ENCODE measurements around the gene EGFR. TPM values are rescaled to one million over a fixed set of nuclear protein-coding genes. Genes with fewer than 3 reads are reported as not detected.

Gene EGFR
- polyA plus RNA-seq, 1 of the 3 experiments (the other 2 are of a cell fraction): 37.6 TPM

- no peak overlapping the region; a peak in 1 of 4 replicates for H3K27ac ChIP-seq (ENCODE audit: low read depth in 2 of 2, low read length in 1 of 2)
- no peak overlapping the region for H3K9ac ChIP-seq
- H2AFZ ChIP-seq (ENCODE audit: low read depth): no peak overlapping the region
- ChIA-PET CTCF (interaction anchor here (2.2 kb wide), 1 partner anchor 134 kb away, joined by 9 read pairs; no protein-coding TSS in a partner anchor), POLR2A (no interaction called here)
- peaks cover 15 to 16% of the 10 kb centered on the region in 2 experiments; a peak in 2 of 4 replicates for H3K4me1 ChIP-seq (ENCODE audit: control insufficient read depth in 1 of 2, insufficient read depth in 2 of 2, low read depth in 1 of 2, low read length in 1 of 2)
- no peaks in the 10 kb centered on the region for H3K9me3 ChIP-seq
- H3K9me2 ChIP-seq: no peaks in the 10 kb centered on the region
- peaks cover 18% of the 10 kb centered on the region for H3F3A ChIP-seq (replicated peaks; ENCODE audit: insufficient read depth)
- no peak overlapping the region for H3K4me2 ChIP-seq
- H3K4me3 ChIP-seq (ENCODE audit: low read depth in 2 of 2, low read length in 1 of 2): no peak overlapping the region
- no peak for DNase-seq
- 89% methylated on average over 5 of the region's 5 CpGs for WGBS (ENCODE audit: low lambda C conversion rate)
- peaks cover 95% of the 10 kb centered on the region for H3K79me2 ChIP-seq (ENCODE audit: insufficient read depth)
- no peak for TF ChIP-seq MAX (IDR thresholded peaks at IDR 0.05; ENCODE audit: low read depth)
- TF ChIP-seq EP300 (IDR thresholded peaks at IDR 0.05; ENCODE audit: borderline replicate concordance in 1 of 2, low read depth in 1 of 2, low read length in 1 of 2): no peak
- TF ChIP-seq POLR2AphosphoS5 (IDR thresholded peaks at IDR 0.05; ENCODE audit: low read depth, low read length): no peak
- TF ChIP-seq YY1 (IDR thresholded peaks at IDR 0.05; ENCODE audit: low read depth): no peak
- no peak for TF ChIP-seq CTCF (IDR thresholded peaks at IDR 0.05)
- TF ChIP-seq ELF1 (IDR thresholded peaks at IDR 0.05): no peak
- no peak for TF ChIP-seq FOXJ3 (CRISPR knock-in tag; IDR thresholded peaks at IDR 0.05)
- TF ChIP-seq FOSL2 (IDR thresholded peaks at IDR 0.05; ENCODE audit: borderline replicate concordance, low read depth): no peak
- TF ChIP-seq FOXM1 (IDR thresholded peaks at IDR 0.05; ENCODE audit: low read depth): no peak
- TF ChIP-seq EZH2phosphoT487 (IDR thresholded peaks at IDR 0.05; ENCODE audit: borderline replicate concordance, low read depth): no peak
- no peak for TF ChIP-seq NRF1 (IDR thresholded peaks at IDR 0.05; ENCODE audit: low read depth, low read length)
- no peak for TF ChIP-seq NFIC (IDR thresholded peaks at IDR 0.05; ENCODE audit: borderline replicate concordance)
- no peak for TF ChIP-seq PBX3 (IDR thresholded peaks at IDR 0.05)
- TF ChIP-seq REST (IDR thresholded peaks at IDR 0.05; ENCODE audit: low read depth, low read length): no peak
- no peak for TF ChIP-seq RAD21 (IDR thresholded peaks at IDR 0.05; ENCODE audit: low read length)
- TF ChIP-seq RXRA (IDR thresholded peaks at IDR 0.05; ENCODE audit: borderline replicate concordance, low read depth): no peak
- no peak for TF ChIP-seq CHD2 (IDR thresholded peaks at IDR 0.05; ENCODE audit: low read length, partially characterized antibody)
- no peak for TF ChIP-seq GATA2 (CRISPR knock-in tag; IDR thresholded peaks at IDR 0.05)
- TF ChIP-seq TEAD4 (IDR thresholded peaks at IDR 0.05; ENCODE audit: borderline replicate concordance, insufficient read depth): no peak
- peaks cover 26% of the 10 kb centered on the region; the same call in 1 of the 2 replicates for H4K20me1 ChIP-seq (ENCODE audit: insufficient read depth)
- peaks cover 0 to 17% of the 10 kb centered on the region in 2 experiments for H3K36me3 ChIP-seq (replicated peaks in 1 of 2; ENCODE audit: control insufficient read depth in 1 of 2, insufficient read depth in 2 of 2, low read length in 1 of 2)
- no peaks in the 10 kb centered on the region for H3K27me3 ChIP-seq (ENCODE audit: insufficient read depth)
These were observed 102.4 kb downstream of the EGFR start for GRCh38 chr7:55121249-55121648.

Data from SK-N-SH (cell line).